GM23338 (cell line): ENCODE results near the gene RNF34. TPM values are rescaled to one million over a fixed set of nuclear protein-coding genes. Genes with fewer than 3 reads are reported as not detected.

ENCODE experiments used
- ATAC-seq: fragments of 200-7000 bp; cut with Tn5 transposase; 3 replicates; pipeline ENCODE4 v1.9.1; 2020
- DNase-seq: peaks from one replicate; pipeline ENCODE4 v3.0.0-alpha.2; 2015; ENCODE audit warnings: low spot score
- H2AFZ ChIP-seq: fragments of 200-600 bp; sonication (generic); 2 replicates; pipeline ENCODE4 v1.8.0; 2016; ENCODE audit warnings: antibody characterized with exemption, mild to moderate bottlenecking, moderate library complexity
- H3F3A ChIP-seq: fragments of 200-600 bp; sonication (generic); replicated peaks from 2 replicates; pipeline ENCODE4 v1.8.0; 2017; ENCODE audit warnings: antibody characterized with exemption, mixed run types, low read depth
- H3K27ac ChIP-seq: fragments of 200-600 bp; sonication (generic); 2 replicates; pipeline ENCODE4 v1.6.1; 2016; ENCODE audit warnings: low read depth
- H3K27me3 ChIP-seq: fragments of 200-600 bp; sonication (generic); 2 replicates; pipeline ENCODE4 v1.8.0; 2016; ENCODE audit warnings: mild to moderate bottlenecking, mixed run types, moderate library complexity; ENCODE audit not compliant: insufficient read depth
- H3K36me3 ChIP-seq: fragments of 200-600 bp; sonication (generic); 2 replicates; pipeline ENCODE4 v1.8.0; 2016; ENCODE audit warnings: mild to moderate bottlenecking; ENCODE audit not compliant: insufficient read depth
- H3K4me1 ChIP-seq: fragments of 200-600 bp; sonication (generic); 2 replicates; pipeline ENCODE4 v1.8.0; 2016; ENCODE audit warnings: mild to moderate bottlenecking, moderate library complexity; ENCODE audit not compliant: insufficient read depth
- H3K4me2 ChIP-seq: fragments of 200-600 bp; sonication (generic); 2 replicates; pipeline ENCODE4 v1.7.1; 2017; ENCODE audit warnings: mixed run types
- H3K4me3 ChIP-seq: fragments of 200-600 bp; sonication (generic); 2 replicates; pipeline ENCODE4 v1.6.1; 2016; ENCODE audit warnings: mixed run types
- H3K79me2 ChIP-seq: fragments of 200-600 bp; sonication (generic); replicated peaks from 2 replicates; pipeline ENCODE4 v1.8.0; 2017; ENCODE audit warnings: mild to moderate bottlenecking; ENCODE audit not compliant: insufficient read depth
- H3K9me2 ChIP-seq: fragments of 200-600 bp; sonication (generic); 2 replicates; pipeline ENCODE4 v1.8.0; 2017; ENCODE audit not compliant: insufficient read depth
- H4K20me1 ChIP-seq: fragments of 200-600 bp; sonication (generic); replicated peaks from 2 replicates; pipeline ENCODE4 v1.8.0; 2017; ENCODE audit warnings: mild to moderate bottlenecking; ENCODE audit not compliant: insufficient read depth
- H3K27ac Mint-ChIP-seq: 2 replicates; pipeline ENCODE4 v1.8.0; 2020; ENCODE audit warnings: inconsistent platforms, mild to moderate bottlenecking, moderate library complexity, mixed read lengths
- H3K27me3 Mint-ChIP-seq: 3 replicates; pipeline ENCODE4 v1.8.0; 2022; ENCODE audit warnings: low read depth, mild to moderate bottlenecking, moderate library complexity, mixed read lengths, inconsistent platforms; ENCODE audit not compliant: insufficient read depth, poor library complexity
- H3K36me3 Mint-ChIP-seq: 3 replicates; pipeline ENCODE4 v1.8.0; 2021; ENCODE audit warnings: low read depth, mild to moderate bottlenecking, inconsistent platforms, moderate library complexity, mixed read lengths
- H3K4me1 Mint-ChIP-seq: 3 replicates; pipeline ENCODE4 v1.8.0; 2020; ENCODE audit warnings: mild to moderate bottlenecking, inconsistent platforms, mixed read lengths
- H3K4me3 Mint-ChIP-seq: 3 replicates; pipeline ENCODE4 v1.8.0; 2021; ENCODE audit warnings: moderate library complexity, mild to moderate bottlenecking, inconsistent platforms, mixed read lengths
- H3K9me3 Mint-ChIP-seq: 3 replicates; pipeline ENCODE4 v1.8.0; 2020; ENCODE audit warnings: moderate library complexity, mild to moderate bottlenecking, inconsistent platforms, mixed read lengths
- CREB1 ChIP-seq: fragments of 250-450 bp; sonication (Bioruptor Pico); IDR thresholded peaks from 2 replicates; pipeline ENCODE4 v1.5.0; 2020; ENCODE audit warnings: low read depth, mild to moderate bottlenecking, moderate library complexity
- CTCF ChIP-seq, 2 experiments: fragments of 200-600 bp in 1 of 2; sonication (generic) in 1 of 2; conservative IDR thresholded peaks; 2 replicates each; pipeline versions ENCODE4 v1.5.1 to v1.6.1; 2016 to 2017; ENCODE audit warnings: antibody characterized with exemption in 2 of 2, low read depth in 2 of 2, mild to moderate bottlenecking in 2 of 2, moderate library complexity in 1 of 2
- ETS1 ChIP-seq: IDR thresholded peaks from 2 replicates; pipeline ENCODE4 v1.6.1; 2016; ENCODE audit warnings: antibody characterized with exemption
- EZH2 ChIP-seq: fragments of 200-600 bp; sonication (generic); IDR thresholded peaks from one replicate; pipeline ENCODE4 v1.8.0; 2017; ENCODE audit warnings: antibody characterized with exemption, mild to moderate bottlenecking, low read depth; ENCODE audit not compliant: unreplicated experiment
- EZH2phosphoT487 ChIP-seq: fragments of 200-600 bp; sonication (generic); IDR thresholded peaks from one replicate; pipeline ENCODE4 v1.8.1; 2018; ENCODE audit warnings: antibody characterized with exemption; ENCODE audit not compliant: unreplicated experiment
- JUNB ChIP-seq: IDR thresholded peaks from one replicate; pipeline ENCODE4 v1.6.1; 2016; ENCODE audit warnings: antibody characterized with exemption; ENCODE audit not compliant: unreplicated experiment
- NANOG ChIP-seq: IDR thresholded peaks from 2 replicates; pipeline ENCODE4 v1.6.1; 2016; ENCODE audit warnings: antibody characterized with exemption, borderline replicate concordance
- POLR2AphosphoS5 ChIP-seq: IDR thresholded peaks from 2 replicates; pipeline ENCODE4 v1.6.1; 2016; ENCODE audit warnings: antibody characterized with exemption, low read depth
- REST ChIP-seq: IDR thresholded peaks from one replicate; pipeline ENCODE4 v1.6.1; 2018; ENCODE audit warnings: antibody characterized with exemption; ENCODE audit not compliant: unreplicated experiment
- STAT1 ChIP-seq: IDR thresholded peaks from one replicate; pipeline ENCODE4 v1.6.1; 2016; ENCODE audit warnings: antibody characterized with exemption; ENCODE audit not compliant: unreplicated experiment
- ZNF114 ChIP-seq: fragments of 250-450 bp; sonication (Bioruptor Pico); IDR thresholded peaks from 2 replicates; pipeline ENCODE4 v1.5.0; 2020; ENCODE audit warnings: mild to moderate bottlenecking, moderate library complexity
- ZNF331 ChIP-seq: fragments of 250-450 bp; sonication (Bioruptor Pico); IDR thresholded peaks from 2 replicates; pipeline ENCODE4 v1.5.0; 2020; ENCODE audit warnings: low read depth, mild to moderate bottlenecking, moderate library complexity
- ZNF462 ChIP-seq: fragments of 250-450 bp; sonication (Bioruptor Pico); IDR thresholded peaks from 2 replicates; pipeline ENCODE4 v1.5.0; 2020; ENCODE audit warnings: mild to moderate bottlenecking, moderate library complexity
- polyA plus RNA-seq: library from polyadenylated mRNA; unstranded; fragments of >200 nt; fragmentation: Nextera tagmentation; extraction: Ambion mirVana; gene quantifications from 2 replicates; pipeline ENCODE4 v1.2.1, GENCODE V29; 2016
- total RNA-seq: library from RNA; depleted of rRNA; stranded (reverse); fragments of >200 nt; shearing (Covaris generic); gene quantifications from 2 replicates; pipeline ENCODE4 v1.2.3, GENCODE V29; 2014

The RNF34 gene
- total and polyA plus RNA-seq, 2 experiments from 2014 or later, result 47.2 to 63.3 TPM

- Histone ChIP-seq H3K4me1 (no peaks in the 10 kb centered on the region), H3F3A (no peaks in the 10 kb centered on the region), H3K9me2 (no peaks in the 10 kb centered on the region), H2AFZ (no peak overlapping the region), H4K20me1 (peaks cover 43% of the 10 kb centered on the region), H3K27ac (no peak overlapping the region), H3K36me3 (peaks cover 6% of the 10 kb centered on the region; the same call in 1 of the 2 replicates), H3K4me2 (no peak overlapping the region), H3K27me3 (no peaks in the 10 kb centered on the region), H3K4me3 (no peak overlapping the region), H3K79me2 (peaks cover 85% of the 10 kb centered on the region)
- no peak for ATAC-seq
- no peak overlapping the region; the same call in 2 of the 3 replicates for H3K4me3 Mint-ChIP-seq
- TF ChIP-seq EZH2phosphoT487 (no peak), STAT1 (no peak), NANOG (no peak), REST (no peak), ETS1 (no peak), JUNB (no peak), ZNF114 (CRISPR knock-in tag) (no peak), ZNF331 (no peak), ZNF462 (CRISPR knock-in tag) (no peak), CREB1 (no peak), EZH2 (no peak), POLR2AphosphoS5 (no peak), CTCF (conservative IDR thresholded peaks at IDR 0.05; ENCODE audit: low read depth in 2 of 2) (no peak)
- H3K27me3 Mint-ChIP-seq, result peaks cover 13% of the 10 kb centered on the region
- H3K4me1 Mint-ChIP-seq, result peaks cover 22% of the 10 kb centered on the region; the same call in 2 of the 3 replicates
- H3K27ac Mint-ChIP-seq, result no peak overlapping the region
- peaks cover 28% of the 10 kb centered on the region for H3K36me3 Mint-ChIP-seq
- no peaks in the 10 kb centered on the region; the same call in 2 of the 3 replicates for H3K9me3 Mint-ChIP-seq
- no peak for DNase-seq
Measured at GRCh38 chr12:121455766-121456420, 56.0 kb downstream of the RNF34 start.
